ENCODE data around the gene NRCAM.

NRCAM gene

DNA sequence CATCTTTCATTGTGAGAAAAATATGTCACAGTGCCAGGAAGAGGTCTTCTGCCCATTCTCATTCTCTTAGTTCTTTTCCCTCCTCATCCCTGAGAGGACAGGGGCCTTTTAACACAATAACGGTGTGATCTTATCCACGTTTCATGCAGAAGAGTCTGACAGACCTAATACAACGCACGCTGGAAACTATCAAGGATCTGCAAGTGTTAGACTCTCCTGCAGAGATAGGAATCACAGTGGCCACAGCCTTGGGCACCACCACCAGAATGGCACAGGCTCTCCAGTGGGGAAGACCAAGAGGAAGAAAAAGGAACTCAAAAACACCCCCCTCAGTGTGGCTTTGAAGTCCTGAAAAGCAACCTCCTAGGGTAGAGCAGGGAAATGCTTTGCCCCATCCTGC lies 253.5 kb downstream of the NRCAM start:
- peaks cover 4 to 7% of the 10 kb centered on the region in 2 experiments for H3K27me3 ChIP-seq (ENCODE audit: control insufficient read depth in 1 of 2, insufficient read depth in 1 of 2, low read length in 2 of 2)

DNA sequence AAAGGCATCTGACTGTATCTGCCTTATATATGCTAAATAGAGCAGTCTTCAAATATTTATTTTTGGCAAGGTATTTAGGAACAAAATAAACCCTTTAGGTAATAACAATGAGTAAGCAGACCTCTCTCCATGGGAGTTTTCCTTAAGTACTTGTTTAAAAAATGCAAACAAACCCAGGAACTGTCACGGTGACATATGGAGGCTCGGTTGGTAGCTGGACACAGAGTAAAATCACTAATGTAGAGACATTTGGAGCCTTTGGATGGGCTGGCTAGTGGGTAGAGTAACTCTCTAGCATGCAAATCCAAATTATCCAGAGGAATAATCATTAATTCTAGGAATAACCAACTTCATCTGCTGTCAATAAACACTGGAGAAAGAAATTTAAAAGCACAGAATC lies 254.5 kb downstream of the NRCAM start:
- H2AK5ac ChIP-seq (ENCODE audit: low read length, severe bottlenecking), result no peak overlapping the region
- no peak overlapping the region for H3K4ac ChIP-seq (ENCODE audit: low read depth in 1 of 2, low read length in 2 of 2)
- H3K9ac ChIP-seq (ENCODE audit: low read length), result no peak overlapping the region
- no peaks in the 10 kb centered on the region for H3K36me3 ChIP-seq (ENCODE audit: control insufficient read depth in 1 of 2, insufficient read depth in 2 of 2, low read depth in 1 of 2, low read length in 2 of 2)
- no peak overlapping the region for H4K91ac ChIP-seq (ENCODE audit: low read length)
- H3K23ac ChIP-seq (ENCODE audit: low read length in 2 of 2), result no peak overlapping the region
- H3K27me3 ChIP-seq (ENCODE audit: control insufficient read depth in 1 of 2, insufficient read depth in 1 of 2, low read length in 2 of 2), result peaks cover 4 to 7% of the 10 kb centered on the region in 2 experiments
- H3K14ac ChIP-seq (ENCODE audit: low read length in 2 of 2), result no peak overlapping the region
- no peaks in the 10 kb centered on the region for H3K9me3 ChIP-seq (ENCODE audit: control insufficient read depth, low read length)
- no peak overlapping the region for H2BK12ac ChIP-seq (ENCODE audit: low read length in 2 of 2)
- H3K4me2 ChIP-seq (ENCODE audit: low read length, poor library complexity, severe bottlenecking), result no peak overlapping the region
- no peak overlapping the region for H2BK5ac ChIP-seq (ENCODE audit: low read depth, low read length, poor library complexity, severe bottlenecking)
- peak; percentile 14 for DNase-seq
- H3K79me1 ChIP-seq (replicated peaks; ENCODE audit: low read length, poor library complexity, severe bottlenecking), result no peaks in the 10 kb centered on the region
- H2BK15ac ChIP-seq (ENCODE audit: low read depth, poor library complexity, severe bottlenecking), result no peak overlapping the region
- no peak overlapping the region for H3K18ac ChIP-seq (ENCODE audit: low read depth in 1 of 2, low read length in 2 of 2)
- H2AFZ ChIP-seq (ENCODE audit: low read depth, low read length), result no peak overlapping the region
- H2BK120ac ChIP-seq (ENCODE audit: low read depth, low read length), result no peak overlapping the region
- no peak overlapping the region for H4K8ac ChIP-seq (ENCODE audit: low read length)
- WGBS, result 45% methylated on average over 2 of the region's 2 CpGs
- no peaks in the 10 kb centered on the region for H3K4me1 ChIP-seq (ENCODE audit: control insufficient read depth, insufficient read depth, low read depth, low read length)
- no peak overlapping the region for H3K27ac ChIP-seq (ENCODE audit: low read length, poor library complexity, severe bottlenecking)
- no peak overlapping the region for H3K4me3 ChIP-seq (ENCODE audit: insufficient read depth in 1 of 2, low read depth in 1 of 2, low read length in 2 of 2)

More for the DNA sequence above, 253.5 kb downstream of the NRCAM start:
- Histone ChIP-seq H3K9me3 (ENCODE audit: control insufficient read depth, low read length) (no peaks in the 10 kb centered on the region), H3K27ac (ENCODE audit: low read length, poor library complexity, severe bottlenecking) (no peak overlapping the region), H2AFZ (ENCODE audit: low read depth, low read length) (no peak overlapping the region), H4K91ac (ENCODE audit: low read length) (no peak overlapping the region), H2BK12ac (ENCODE audit: low read length in 2 of 2) (no peak overlapping the region), H3K79me1 (replicated peaks; ENCODE audit: low read length, poor library complexity, severe bottlenecking) (no peaks in the 10 kb centered on the region), H3K18ac (ENCODE audit: low read depth in 1 of 2, low read length in 2 of 2) (no peak overlapping the region), H3K4me1 (ENCODE audit: control insufficient read depth, insufficient read depth, low read depth, low read length) (no peaks in the 10 kb centered on the region), H2BK5ac (ENCODE audit: low read depth, low read length, poor library complexity, severe bottlenecking) (no peak overlapping the region), H3K14ac (ENCODE audit: low read length in 2 of 2) (no peak overlapping the region), H2BK15ac (ENCODE audit: low read depth, poor library complexity, severe bottlenecking) (no peak overlapping the region), H2BK120ac (ENCODE audit: low read depth, low read length) (no peak overlapping the region), H3K4ac (ENCODE audit: low read depth in 1 of 2, low read length in 2 of 2) (no peak overlapping the region), H2AK5ac (ENCODE audit: low read length, severe bottlenecking) (no peak overlapping the region), H3K36me3 (ENCODE audit: control insufficient read depth in 1 of 2, insufficient read depth in 2 of 2, low read depth in 1 of 2, low read length in 2 of 2) (no peaks in the 10 kb centered on the region), H3K9ac (ENCODE audit: low read length) (no peak overlapping the region), H3K4me2 (ENCODE audit: low read length, poor library complexity, severe bottlenecking) (no peak overlapping the region), H4K8ac (ENCODE audit: low read length) (no peak overlapping the region), H3K23ac (ENCODE audit: low read length in 2 of 2) (no peak overlapping the region), H3K4me3 (ENCODE audit: insufficient read depth in 1 of 2, low read depth in 1 of 2, low read length in 2 of 2) (no peak overlapping the region)
- no peak for DNase-seq
- WGBS, result 51% methylated on average over 4 of the region's 4 CpGs

DNA sequence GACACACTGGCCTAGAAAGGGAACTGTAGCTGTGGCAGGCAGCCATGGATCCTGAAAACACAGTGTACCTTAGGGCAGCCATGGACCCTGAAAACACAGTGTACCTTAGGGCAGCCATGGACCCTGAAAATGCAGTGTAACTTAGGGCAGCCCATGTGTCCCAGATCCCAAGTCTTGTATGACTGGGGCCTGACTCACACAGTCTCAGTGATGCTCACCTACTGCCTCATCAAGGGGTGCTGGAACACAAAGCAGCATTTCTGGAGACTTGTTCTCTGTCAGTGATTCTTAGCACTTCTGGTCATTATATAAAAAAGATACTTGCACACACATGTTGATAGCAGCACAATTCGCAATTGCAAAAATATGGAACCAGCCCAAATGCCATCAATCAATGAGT lies 255.9 kb downstream of the NRCAM start:
- Histone ChIP-seq H3K36me3 (ENCODE audit: control insufficient read depth in 1 of 2, insufficient read depth in 2 of 2, low read depth in 1 of 2, low read length in 2 of 2) (no peaks in the 10 kb centered on the region), H3K79me1 (replicated peaks; ENCODE audit: low read length, poor library complexity, severe bottlenecking) (no peaks in the 10 kb centered on the region), H4K91ac (ENCODE audit: low read length) (no peak overlapping the region), H2AFZ (ENCODE audit: low read depth, low read length) (no peak overlapping the region), H2BK15ac (ENCODE audit: low read depth, poor library complexity, severe bottlenecking) (no peak overlapping the region), H3K9me3 (ENCODE audit: control insufficient read depth, low read length) (no peaks in the 10 kb centered on the region), H3K18ac (ENCODE audit: low read depth in 1 of 2, low read length in 2 of 2) (no peak overlapping the region), H3K4me1 (ENCODE audit: control insufficient read depth, insufficient read depth, low read depth, low read length) (peaks cover 1% of the 10 kb centered on the region), H3K9ac (ENCODE audit: low read length) (no peak overlapping the region), H3K4me2 (ENCODE audit: low read length, poor library complexity, severe bottlenecking) (no peak overlapping the region), H2BK120ac (ENCODE audit: low read depth, low read length) (no peak overlapping the region), H3K27ac (ENCODE audit: low read length, poor library complexity, severe bottlenecking) (no peak overlapping the region), H2BK12ac (ENCODE audit: low read length in 2 of 2) (no peak overlapping the region), H3K14ac (ENCODE audit: low read length in 2 of 2) (peak overlapping the region in 1 of 2 experiments; percentile 4), H3K4me3 (ENCODE audit: insufficient read depth in 1 of 2, low read depth in 1 of 2, low read length in 2 of 2) (no peak overlapping the region), H3K23ac (ENCODE audit: low read length in 2 of 2) (no peak overlapping the region), H4K8ac (ENCODE audit: low read length) (no peak overlapping the region), H2BK5ac (ENCODE audit: low read depth, low read length, poor library complexity, severe bottlenecking) (no peak overlapping the region), H3K4ac (ENCODE audit: low read depth in 1 of 2, low read length in 2 of 2) (no peak overlapping the region), H3K27me3 (ENCODE audit: control insufficient read depth in 1 of 2, insufficient read depth in 1 of 2, low read length in 2 of 2) (peaks cover 4 to 7% of the 10 kb centered on the region in 2 experiments), H2AK5ac (ENCODE audit: low read length, severe bottlenecking) (no peak overlapping the region)
- DNase-seq, result no peak
- WGBS, result 100% methylated on average over 1 of the region's 1 CpG

DNA sequence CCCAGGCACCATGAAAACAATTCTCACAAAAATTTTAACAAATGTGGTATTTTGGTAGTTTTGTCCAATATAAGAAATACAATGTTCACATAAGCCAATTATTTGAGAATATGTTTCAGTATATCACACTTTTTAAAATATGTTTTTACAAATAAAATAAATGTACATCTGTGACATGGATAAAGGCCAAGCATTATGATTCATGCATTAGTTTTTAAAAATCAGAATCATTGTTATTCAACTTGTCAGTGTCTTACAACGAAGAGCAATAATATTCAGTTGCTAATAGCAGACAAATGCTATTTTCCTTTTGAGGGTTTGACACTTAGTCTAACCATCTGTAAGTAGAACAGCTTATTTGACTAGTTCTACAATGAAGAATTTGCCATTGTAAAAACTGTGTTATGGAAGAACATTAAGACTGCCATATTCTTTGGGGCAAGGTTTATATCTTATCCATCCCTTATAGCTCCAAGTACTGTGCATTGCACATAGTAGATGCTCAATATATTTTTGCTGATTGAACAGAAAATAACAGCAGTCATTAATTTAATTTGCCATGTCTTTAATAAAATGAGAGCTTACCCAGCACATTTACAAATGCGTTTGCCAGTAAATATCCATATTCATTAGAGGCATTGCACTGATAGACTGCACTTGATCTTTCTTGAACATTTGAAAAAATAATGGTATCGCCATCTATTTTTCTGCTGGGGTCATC lies 258.7 kb downstream of the NRCAM start:
- Histone ChIP-seq H4K8ac (ENCODE audit: low read length) (no peak overlapping the region), H2BK12ac (ENCODE audit: low read length in 2 of 2) (no peak overlapping the region), H3K79me1 (replicated peaks; ENCODE audit: low read length, poor library complexity, severe bottlenecking) (no peaks in the 10 kb centered on the region), H3K4me2 (ENCODE audit: low read length, poor library complexity, severe bottlenecking) (no peak overlapping the region), H2BK15ac (ENCODE audit: low read depth, poor library complexity, severe bottlenecking) (no peak overlapping the region), H3K18ac (ENCODE audit: low read depth in 1 of 2, low read length in 2 of 2) (no peak overlapping the region), H4K91ac (ENCODE audit: low read length) (no peak overlapping the region), H3K9ac (ENCODE audit: low read length) (no peak overlapping the region), H3K4ac (ENCODE audit: low read depth in 1 of 2, low read length in 2 of 2) (no peak overlapping the region), H2BK5ac (ENCODE audit: low read depth, low read length, poor library complexity, severe bottlenecking) (no peak overlapping the region), H3K27me3 (ENCODE audit: control insufficient read depth in 1 of 2, insufficient read depth in 1 of 2, low read length in 2 of 2) (no peaks in the 10 kb centered on the region), H3K4me3 (ENCODE audit: insufficient read depth in 1 of 2, low read depth in 1 of 2, low read length in 2 of 2) (no peak overlapping the region), H3K23ac (ENCODE audit: low read length in 2 of 2) (no peak overlapping the region), H3K36me3 (ENCODE audit: control insufficient read depth in 1 of 2, insufficient read depth in 2 of 2, low read depth in 1 of 2, low read length in 2 of 2) (no peaks in the 10 kb centered on the region), H3K9me3 (ENCODE audit: control insufficient read depth, low read length) (no peaks in the 10 kb centered on the region), H3K14ac (ENCODE audit: low read length in 2 of 2) (no peak overlapping the region), H2AFZ (ENCODE audit: low read depth, low read length) (no peak overlapping the region), H3K27ac (ENCODE audit: low read length, poor library complexity, severe bottlenecking) (no peak overlapping the region), H2BK120ac (ENCODE audit: low read depth, low read length) (no peak overlapping the region), H2AK5ac (ENCODE audit: low read length, severe bottlenecking) (no peak overlapping the region), H3K4me1 (ENCODE audit: control insufficient read depth, insufficient read depth, low read depth, low read length) (peaks cover 2% of the 10 kb centered on the region)
- DNase-seq, result no peak
- WGBS, result 90% methylated on average over 2 of the region's 3 CpGs
